ENCODE measurements around the gene ANKRD60. TPM values are rescaled to one million over a fixed set of nuclear protein-coding genes. Genes with fewer than 3 reads are reported as not detected.

ANKRD60 gene
- total RNA-seq, 1 experiment from 2014 or later = not detected

DNA sequence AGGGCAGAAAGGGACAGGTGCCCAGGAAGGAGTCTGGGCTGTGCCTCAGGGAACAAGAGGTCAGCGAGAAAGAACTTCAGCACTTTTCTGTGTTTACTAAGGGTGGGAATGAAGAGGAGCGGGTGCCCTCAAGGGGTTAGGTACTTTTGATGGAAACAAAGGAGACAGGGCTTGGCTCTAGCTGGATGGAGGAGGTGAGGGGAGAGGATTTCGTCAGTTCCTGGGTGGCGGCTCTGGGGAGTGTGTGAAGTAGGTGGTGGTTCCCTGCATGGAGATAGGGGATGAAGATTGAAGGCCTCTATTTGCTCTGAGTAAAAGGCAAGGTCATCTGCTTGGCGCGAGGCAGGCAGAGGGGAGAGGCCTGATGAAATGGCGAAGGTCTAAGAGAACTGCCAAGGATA, 40.0 kb upstream of the ANKRD60 start:
- Mint-ChIP-seq H3K27ac (peak overlapping the region in 2 of 3 experiments; percentile 2 to 86; a peak in 4 of 7 replicates), H3K36me3 (ENCODE audit: insufficient read depth in 1 of 3, low read depth in 3 of 3) (peaks cover 4 to 24% (median 17%) of the 10 kb centered on the region in 3 experiments; a peak in 6 of 7 replicates), H3K4me3 (no peak overlapping the region), H3K27me3 (ENCODE audit: low read depth) (no peaks in the 10 kb centered on the region), H3K9me3 (no peaks in the 10 kb centered on the region), H3K4me1 (peaks cover 3 to 6% of the 10 kb centered on the region in 2 experiments)
- Histone ChIP-seq H3T11ph (ENCODE audit: low read length) (no peak overlapping the region), H3K4me1 (ENCODE audit: insufficient read depth, low read length) (no peaks in the 10 kb centered on the region), H3K79me2 (ENCODE audit: insufficient read depth, low read length) (no peaks in the 10 kb centered on the region), H3K56ac (ENCODE audit: insufficient read length, low read depth, low read length) (no peak overlapping the region), H3K27me3 (ENCODE audit: insufficient read depth, low read length) (no peaks in the 10 kb centered on the region), H3K18ac (ENCODE audit: insufficient read length, low read depth, low read length) (no peak overlapping the region), H4K8ac (replicated peaks; ENCODE audit: insufficient read length, low read depth, low read length) (no peak overlapping the region), H4K91ac (ENCODE audit: insufficient read length, low read depth, low read length) (no peak overlapping the region), H2AK5ac (ENCODE audit: insufficient read length, low read length) (no peak overlapping the region), H3K4me2 (ENCODE audit: insufficient read depth, insufficient read length, low read length) (no peak overlapping the region), H2BK12ac (ENCODE audit: insufficient read length, low read depth, low read length) (no peak overlapping the region), H4K5ac (ENCODE audit: insufficient read length, low read depth, low read length) (no peak overlapping the region), H2AFZ (ENCODE audit: low read length) (no peak overlapping the region), H3K9ac (ENCODE audit: extremely low read depth, insufficient read length, low read length) (no peak overlapping the region), H2BK5ac (ENCODE audit: insufficient read length, low read length) (no peak overlapping the region), H3K14ac (ENCODE audit: insufficient read depth, low read length) (no peak overlapping the region), H4K20me1 (ENCODE audit: control insufficient read depth, insufficient read depth, insufficient read length) (peaks cover 2% of the 10 kb centered on the region), H2BK15ac (ENCODE audit: low read depth, low read length) (no peak overlapping the region), H3K4ac (ENCODE audit: low read depth, low read length) (no peak overlapping the region), H3K9me3 (ENCODE audit: control insufficient read depth, low read depth, low read length) (no peaks in the 10 kb centered on the region), H3K23me2 (ENCODE audit: insufficient read length, low read depth, low read length, poor library complexity, severe bottlenecking) (no peaks in the 10 kb centered on the region), H2BK20ac (ENCODE audit: low read depth, low read length, poor library complexity, severe bottlenecking) (no peak overlapping the region), H3K79me1 (ENCODE audit: insufficient read depth, low read depth, low read length, poor library complexity, severe bottlenecking) (no peaks in the 10 kb centered on the region), H2BK120ac (ENCODE audit: low read depth, low read length, poor library complexity, severe bottlenecking) (no peak overlapping the region), H3K27ac (ENCODE audit: insufficient read length, low read depth, low read length) (no peak overlapping the region), H3K23ac (ENCODE audit: insufficient read length, low read depth, low read length) (no peak overlapping the region)
- DNase-seq = no peak
- no CpG with 5 or more reads among the region's 7 CpGs for WGBS (ENCODE audit: extremely low coverage, insufficient read length, low lambda C conversion rate)
- TF ChIP-seq, protein P1, sequence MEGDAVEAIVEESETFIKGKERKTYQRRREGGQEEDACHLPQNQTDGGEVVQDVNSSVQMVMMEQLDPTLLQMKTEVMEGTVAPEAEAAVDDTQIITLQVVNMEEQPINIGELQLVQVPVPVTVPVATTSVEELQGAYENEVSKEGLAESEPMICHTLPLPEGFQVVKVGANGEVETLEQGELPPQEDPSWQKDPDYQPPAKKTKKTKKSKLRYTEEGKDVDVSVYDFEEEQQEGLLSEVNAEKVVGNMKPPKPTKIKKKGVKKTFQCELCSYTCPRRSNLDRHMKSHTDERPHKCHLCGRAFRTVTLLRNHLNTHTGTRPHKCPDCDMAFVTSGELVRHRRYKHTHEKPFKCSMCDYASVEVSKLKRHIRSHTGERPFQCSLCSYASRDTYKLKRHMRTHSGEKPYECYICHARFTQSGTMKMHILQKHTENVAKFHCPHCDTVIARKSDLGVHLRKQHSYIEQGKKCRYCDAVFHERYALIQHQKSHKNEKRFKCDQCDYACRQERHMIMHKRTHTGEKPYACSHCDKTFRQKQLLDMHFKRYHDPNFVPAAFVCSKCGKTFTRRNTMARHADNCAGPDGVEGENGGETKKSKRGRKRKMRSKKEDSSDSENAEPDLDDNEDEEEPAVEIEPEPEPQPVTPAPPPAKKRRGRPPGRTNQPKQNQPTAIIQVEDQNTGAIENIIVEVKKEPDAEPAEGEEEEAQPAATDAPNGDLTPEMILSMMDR (conservative IDR thresholded peaks at IDR 0.05) = no peak
